ENCODE results near the gene ANO2. TPM values are rescaled to one million over a fixed set of nuclear protein-coding genes. Genes with fewer than 3 reads are reported as not detected.

ANO2 gene
- total RNA-seq, 6 experiments from 2014 or later: 0.15 to 0.51 (median 0.25) TPM; not detected in 3

DNA sequence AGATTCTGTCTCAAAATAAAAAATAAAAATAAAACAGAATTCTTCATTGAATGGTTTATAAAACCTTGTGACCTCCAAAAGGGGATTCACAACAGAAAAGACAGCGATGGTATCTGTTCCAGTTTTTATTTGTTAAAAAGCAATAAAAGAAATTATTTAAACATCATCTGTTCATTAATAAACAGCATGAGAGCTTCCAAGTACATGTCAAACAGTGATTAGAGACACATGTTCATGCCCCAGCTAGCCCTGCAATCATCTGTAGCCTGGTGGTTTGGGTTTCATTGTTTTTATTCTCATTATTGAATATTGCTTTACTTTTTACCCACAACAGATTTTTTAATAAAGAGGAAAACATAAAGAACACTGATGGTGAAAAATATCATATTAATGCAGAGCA lies 173.3 kb downstream of the ANO2 start:
- Mint-ChIP-seq H3K4me3 (no peak overlapping the region), H3K27me3 (ENCODE audit: insufficient read depth) (peaks cover 27% of the 10 kb centered on the region), H3K36me3 (ENCODE audit: low read depth) (no peaks in the 10 kb centered on the region), H3K4me1 (ENCODE audit: low read depth) (no peaks in the 10 kb centered on the region), H3K27ac (no peak overlapping the region), H3K9me3 (peaks cover 3% of the 10 kb centered on the region; the same call in 1 of the 2 replicates)
- DNase-seq: no peak
- TF ChIP-seq CTCF (IDR thresholded peaks at IDR 0.05): no peak

DNA sequence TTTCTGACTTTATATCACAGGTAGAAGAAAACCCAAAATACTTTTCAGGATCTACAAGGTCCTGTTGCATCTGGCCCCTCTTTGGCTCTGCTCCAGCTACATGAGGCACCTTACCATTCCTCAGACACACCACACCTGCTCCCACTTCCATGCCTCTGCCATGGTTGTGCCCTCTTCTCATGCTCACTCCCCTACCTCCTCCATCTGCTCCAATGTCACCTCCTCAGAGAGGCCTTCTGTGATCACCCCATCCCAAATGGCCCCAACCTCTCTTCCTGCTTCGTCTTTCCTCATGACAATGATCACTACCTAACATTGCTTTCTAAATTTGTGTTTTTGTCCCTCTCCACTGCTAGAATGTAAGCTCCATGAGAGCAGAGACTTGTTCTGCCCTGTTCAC lies 174.3 kb downstream of the ANO2 start:
- H3K27me3 Mint-ChIP-seq (ENCODE audit: insufficient read depth): peaks cover 23% of the 10 kb centered on the region
- no peak for TF ChIP-seq CTCF (IDR thresholded peaks at IDR 0.05)

GRCh38 chr12:5768581-5769196 lies 176.4 kb downstream of the ANO2 start:
- Mint-ChIP-seq H3K36me3 (ENCODE audit: low read depth) (no peaks in the 10 kb centered on the region), H3K27me3 (ENCODE audit: insufficient read depth) (peaks cover 19% of the 10 kb centered on the region), H3K9me3 (0 out of 2 replicates have a peak, but pooled peaks cover 6% of the 10 kb centered on the region), H3K4me1 (ENCODE audit: low read depth) (no peaks in the 10 kb centered on the region), H3K27ac (no peak overlapping the region), H3K4me3 (no peak overlapping the region)
- DNase-seq: no peak
- TF ChIP-seq CTCF (IDR thresholded peaks at IDR 0.05): no peak

More for the DNA sequence above, 174.3 kb downstream of the ANO2 start:
- Mint-ChIP-seq H3K9me3 (0 out of 2 replicates have a peak, but pooled peaks cover 6% of the 10 kb centered on the region), H3K4me1 (ENCODE audit: low read depth) (no peaks in the 10 kb centered on the region), H3K4me3 (no peak overlapping the region), H3K27ac (no peak overlapping the region), H3K36me3 (ENCODE audit: low read depth) (no peaks in the 10 kb centered on the region)
- DNase-seq: no peak

DNA sequence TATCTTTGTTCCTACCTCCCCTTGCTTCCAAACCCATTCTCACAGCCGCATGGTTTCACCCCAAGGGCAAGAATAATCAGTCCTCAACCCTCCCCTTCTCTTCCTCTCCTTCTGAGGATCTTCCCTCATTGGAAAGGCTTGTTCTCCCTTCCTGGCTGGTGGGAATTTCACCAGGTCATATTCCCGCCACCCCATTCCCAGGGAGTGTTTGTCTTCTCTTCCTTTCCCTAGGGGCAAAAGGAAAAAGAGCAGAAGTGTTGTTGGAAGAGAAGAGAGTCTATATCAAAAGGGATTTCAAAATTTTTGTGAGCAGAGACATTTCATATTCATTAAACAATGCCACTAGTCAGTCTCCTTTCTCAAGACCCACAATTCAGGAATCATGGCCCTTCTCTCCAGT lies 176.9 kb downstream of the ANO2 start:
- H3K4me3 Mint-ChIP-seq: no peak overlapping the region
- TF ChIP-seq CTCF (IDR thresholded peaks at IDR 0.05): no peak
- peaks cover 21% of the 10 kb centered on the region for H3K27me3 Mint-ChIP-seq (ENCODE audit: insufficient read depth)
- H3K27ac Mint-ChIP-seq: no peak overlapping the region
- no peak for DNase-seq
- H3K36me3 Mint-ChIP-seq (ENCODE audit: low read depth): no peaks in the 10 kb centered on the region
- H3K4me1 Mint-ChIP-seq (ENCODE audit: low read depth): no peaks in the 10 kb centered on the region
- H3K9me3 Mint-ChIP-seq: 0 out of 2 replicates have a peak, but pooled peaks cover 6% of the 10 kb centered on the region

- no peak for TF ChIP-seq CTCF (IDR thresholded peaks at IDR 0.05)
- DNase-seq: no peak
- no peak overlapping the region for H3K27ac Mint-ChIP-seq
Measured at GRCh38 chr12:5758347-5758746, 186.7 kb downstream of the ANO2 start.

More at GRCh38 chr12:5758347-5758746, 186.7 kb downstream of the ANO2 start:
- H3K36me3 Mint-ChIP-seq (ENCODE audit: low read depth): no peaks in the 10 kb centered on the region
- no peaks in the 10 kb centered on the region for H3K4me1 Mint-ChIP-seq (ENCODE audit: low read depth)
- no peaks in the 10 kb centered on the region for H3K9me3 Mint-ChIP-seq
- no peak overlapping the region for H3K4me3 Mint-ChIP-seq
- H3K27me3 Mint-ChIP-seq (ENCODE audit: insufficient read depth): peaks cover 1% of the 10 kb centered on the region; the same call in 1 of the 2 replicates

Data from HFFc6 (cell line).